HUES6 (cell line): ENCODE measurements around the gene CTNNBIP1.

Experiments
- H3K27ac ChIP-seq: 2 replicates; pipeline ENCODE4 v1.7.0; 2013; ENCODE audit warnings: low read depth, mild to moderate bottlenecking, low read length, inconsistent platforms
- H3K27me3 ChIP-seq: 2 replicates; pipeline ENCODE4 v1.6.1; 2013; ENCODE audit warnings: low read length; ENCODE audit not compliant: control insufficient read depth, insufficient read depth
- H3K36me3 ChIP-seq: 2 replicates; pipeline ENCODE4 v1.6.1; 2013; ENCODE audit warnings: low read length; ENCODE audit not compliant: control insufficient read depth, insufficient read depth
- H3K4me1 ChIP-seq: 2 replicates; pipeline ENCODE4 v1.6.1; 2013; ENCODE audit warnings: low read length; ENCODE audit not compliant: control insufficient read depth, insufficient read depth
- H3K4me3 ChIP-seq: 2 replicates; pipeline ENCODE4 v1.5.1; 2013; ENCODE audit warnings: low read depth, low read length
- H3K9ac ChIP-seq: one replicate; pipeline ENCODE4 v1.6.1; 2013; ENCODE audit warnings: mild to moderate bottlenecking, low read length
- H3K9me3 ChIP-seq: 2 replicates; pipeline ENCODE4 v1.6.1; 2013; ENCODE audit warnings: low read depth, low read length; ENCODE audit not compliant: control insufficient read depth, insufficient read depth

CTNNBIP1 gene

DNA sequence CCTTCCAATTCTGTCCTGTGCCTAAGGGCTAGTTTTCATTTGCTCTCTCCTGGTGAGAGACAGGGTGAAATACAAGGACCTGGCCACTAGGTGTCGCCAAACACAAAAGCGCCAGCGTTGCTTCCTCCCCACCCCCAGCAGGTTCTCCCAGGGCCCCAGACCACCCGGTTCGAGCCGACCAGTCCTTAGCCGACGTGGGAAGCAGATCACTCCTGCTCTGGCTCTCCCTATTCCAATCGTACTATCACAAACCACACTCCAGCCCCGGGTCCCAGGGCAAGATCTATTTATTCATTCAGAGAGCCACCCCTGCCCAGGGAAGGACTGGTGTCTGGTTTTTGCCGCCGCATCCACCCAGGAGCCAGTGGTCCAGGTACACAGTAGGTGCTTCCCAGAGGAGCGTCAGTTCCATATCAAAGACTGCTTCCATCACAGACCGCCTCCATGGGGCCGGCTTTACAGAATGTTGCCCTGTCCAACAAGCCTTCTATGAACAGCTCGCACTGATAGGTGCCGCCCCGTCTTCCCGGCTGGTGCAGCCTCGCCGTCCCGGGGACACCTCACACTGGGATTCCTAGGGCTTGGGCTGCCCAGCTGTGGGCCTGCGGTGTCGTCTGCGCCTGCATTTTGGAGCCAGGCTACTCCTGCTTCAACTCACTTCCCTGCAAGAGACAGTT is 35.0 kb downstream of the CTNNBIP1 start:
- H3K27me3 ChIP-seq: no peaks in the 10 kb centered on the region
- H3K9ac ChIP-seq: peak overlapping the region; percentile 21
- no peak overlapping the region for H3K27ac ChIP-seq
- H3K9me3 ChIP-seq: no peaks in the 10 kb centered on the region
- peaks cover 11% of the 10 kb centered on the region for H3K4me1 ChIP-seq
- peaks cover 5% of the 10 kb centered on the region for H3K36me3 ChIP-seq
- H3K4me3 ChIP-seq: peak overlapping the region; percentile 39

DNA sequence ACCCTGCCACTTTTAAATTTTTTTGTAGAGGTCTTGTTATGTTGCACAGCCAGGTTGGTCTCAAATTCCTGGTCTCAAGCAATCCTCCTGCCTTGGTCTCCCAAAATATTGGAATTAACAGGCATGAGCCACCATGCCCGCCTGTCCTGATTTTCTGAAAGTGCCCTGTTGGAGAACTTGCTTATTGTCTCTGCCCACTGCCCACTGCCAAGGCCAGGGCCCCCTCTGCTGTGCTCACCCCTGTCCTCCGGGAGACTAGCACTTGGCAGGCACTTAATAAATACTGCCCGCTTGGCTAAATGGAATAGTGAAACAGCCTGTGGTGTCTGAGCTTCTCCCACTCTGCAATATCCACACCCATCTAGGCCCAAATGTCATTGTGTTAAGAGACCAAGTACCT is 35.7 kb downstream of the CTNNBIP1 start:
- H3K36me3 ChIP-seq: peaks cover 10% of the 10 kb centered on the region
- no peak overlapping the region for H3K9ac ChIP-seq
- no peak overlapping the region for H3K27ac ChIP-seq
- H3K4me3 ChIP-seq: no peak overlapping the region
- H3K27me3 ChIP-seq: no peaks in the 10 kb centered on the region
- peaks cover 11% of the 10 kb centered on the region for H3K4me1 ChIP-seq
- no peaks in the 10 kb centered on the region for H3K9me3 ChIP-seq

DNA sequence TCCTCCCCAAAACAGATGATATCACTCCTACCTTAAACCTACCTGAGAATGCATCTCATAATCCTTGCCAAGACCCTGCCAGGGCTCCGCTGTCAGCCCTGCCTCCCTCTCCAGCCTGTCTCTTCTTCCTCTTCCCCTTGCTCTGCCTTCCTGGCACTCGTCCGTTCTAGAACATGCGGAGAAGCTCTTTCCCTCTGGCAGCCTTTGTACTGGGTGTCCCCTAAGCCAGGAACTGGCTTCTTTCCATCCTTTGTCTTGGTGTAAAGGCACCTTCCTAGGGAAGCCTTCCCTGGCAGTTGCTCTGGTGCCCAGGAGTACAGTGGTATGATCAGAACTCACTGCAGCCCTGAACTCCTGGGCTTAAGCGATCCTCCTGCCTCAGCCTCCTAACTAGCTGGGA is 36.1 kb downstream of the CTNNBIP1 start:
- peaks cover 11% of the 10 kb centered on the region for H3K4me1 ChIP-seq
- no peaks in the 10 kb centered on the region for H3K27me3 ChIP-seq
- no peak overlapping the region for H3K27ac ChIP-seq
- no peak overlapping the region for H3K9ac ChIP-seq
- H3K9me3 ChIP-seq: no peaks in the 10 kb centered on the region
- no peak overlapping the region for H3K4me3 ChIP-seq
- peaks cover 13% of the 10 kb centered on the region for H3K36me3 ChIP-seq

DNA sequence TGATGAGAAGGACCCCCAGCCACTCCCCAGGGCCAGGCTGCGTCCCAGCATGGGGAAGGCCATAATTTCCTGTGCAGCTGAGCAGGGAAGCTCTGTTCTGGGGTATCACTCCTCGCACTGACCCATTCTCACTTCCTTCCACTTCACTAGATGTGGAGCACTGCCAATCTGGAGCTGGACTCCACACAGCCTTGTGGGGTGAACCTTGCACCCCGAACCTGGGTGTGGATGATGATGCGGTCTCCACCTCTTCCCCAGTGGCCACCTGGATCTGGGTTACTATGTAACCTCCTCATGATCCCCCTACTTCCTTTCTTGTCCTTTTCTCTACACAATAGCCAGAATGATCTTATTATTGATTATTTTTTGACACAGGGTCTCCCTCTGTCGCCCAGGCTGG is 36.7 kb downstream of the CTNNBIP1 start:
- H3K4me1 ChIP-seq: peaks cover 11% of the 10 kb centered on the region
- H3K9ac ChIP-seq: no peak overlapping the region
- no peak overlapping the region for H3K4me3 ChIP-seq
- H3K36me3 ChIP-seq: peaks cover 13% of the 10 kb centered on the region
- no peak overlapping the region for H3K27ac ChIP-seq
- H3K27me3 ChIP-seq: no peaks in the 10 kb centered on the region
- H3K9me3 ChIP-seq: no peaks in the 10 kb centered on the region

DNA sequence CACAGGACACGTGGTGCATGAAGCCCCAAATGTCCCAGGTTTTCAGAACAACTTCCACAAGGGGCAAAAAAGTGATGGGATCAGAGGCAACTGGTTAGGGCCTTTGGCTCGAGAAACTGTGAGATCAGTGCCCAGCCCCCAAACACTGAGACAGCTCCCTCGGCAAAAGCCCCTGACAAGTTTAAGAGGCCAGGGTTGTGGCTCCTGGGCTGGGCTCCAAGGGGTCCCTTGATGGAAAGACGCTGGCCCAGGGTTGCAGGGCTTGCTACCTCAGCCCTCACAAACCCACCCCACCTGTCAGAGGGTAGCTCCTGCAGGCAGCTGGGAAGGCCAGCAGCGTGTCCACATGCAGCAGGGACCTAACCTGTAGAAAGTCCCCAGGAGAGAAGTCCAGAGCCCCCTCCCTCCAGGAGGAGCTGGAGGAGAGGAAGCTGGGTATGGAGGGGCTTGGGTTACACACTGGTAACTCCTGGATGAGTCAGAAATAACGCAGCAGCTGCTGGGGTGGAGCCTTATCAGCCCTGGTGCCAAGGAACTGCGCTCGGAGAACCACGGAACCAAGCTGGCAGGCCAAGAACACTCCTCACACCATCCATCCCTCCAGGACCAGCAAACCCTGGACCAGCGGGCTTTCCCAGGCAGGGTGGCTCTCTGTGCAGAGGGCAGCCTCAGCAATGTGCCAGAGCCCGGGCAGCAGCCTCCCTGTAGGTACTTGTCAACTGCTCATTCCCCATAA is 37.5 kb downstream of the CTNNBIP1 start:
- no peaks in the 10 kb centered on the region for H3K9me3 ChIP-seq
- H3K27ac ChIP-seq: no peak overlapping the region
- peaks cover 11% of the 10 kb centered on the region for H3K4me1 ChIP-seq
- H3K27me3 ChIP-seq: no peaks in the 10 kb centered on the region
- H3K9ac ChIP-seq: no peak overlapping the region
- peaks cover 13% of the 10 kb centered on the region for H3K36me3 ChIP-seq
- no peak overlapping the region for H3K4me3 ChIP-seq

DNA sequence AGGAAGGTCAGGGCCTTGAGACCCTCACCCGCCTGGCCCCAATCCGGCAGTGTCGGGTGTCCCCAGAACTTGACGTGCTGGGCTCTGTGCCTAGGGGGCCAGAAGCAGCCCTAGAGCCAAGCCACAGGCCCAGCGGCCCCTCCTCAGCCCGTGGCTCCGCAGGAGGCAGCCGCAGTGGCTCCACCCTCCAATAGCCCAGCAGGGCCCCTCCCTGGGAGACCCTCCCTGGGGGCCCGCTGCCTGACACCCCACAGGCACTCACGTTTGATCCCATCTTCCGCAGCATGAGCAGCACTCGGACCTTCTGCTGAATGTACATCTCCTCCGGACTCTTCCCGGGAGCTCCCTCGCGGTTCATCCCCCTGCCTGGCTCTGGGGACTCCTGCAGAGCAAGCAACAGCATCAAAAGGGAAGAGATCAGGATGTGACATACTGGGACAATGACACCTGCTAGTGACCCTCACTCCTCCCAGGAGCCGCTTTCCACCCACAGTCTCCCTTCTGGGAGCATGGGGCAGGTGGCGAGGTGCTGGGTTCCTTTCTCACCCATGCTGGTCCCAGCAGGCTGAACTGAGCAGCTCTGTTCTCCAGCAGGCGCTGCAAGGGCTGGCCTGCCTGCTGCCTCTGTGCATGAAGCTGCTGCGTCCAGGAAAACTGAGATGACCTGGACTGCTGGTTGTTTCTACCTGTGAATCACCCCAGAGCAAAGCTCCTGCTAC is 38.2 kb downstream of the CTNNBIP1 start:
- Histone ChIP-seq H3K9me3 (no peaks in the 10 kb centered on the region), H3K4me1 (peaks cover 11% of the 10 kb centered on the region), H3K36me3 (peaks cover 13% of the 10 kb centered on the region), H3K27ac (no peak overlapping the region), H3K4me3 (no peak overlapping the region), H3K9ac (no peak overlapping the region), H3K27me3 (no peaks in the 10 kb centered on the region)

DNA sequence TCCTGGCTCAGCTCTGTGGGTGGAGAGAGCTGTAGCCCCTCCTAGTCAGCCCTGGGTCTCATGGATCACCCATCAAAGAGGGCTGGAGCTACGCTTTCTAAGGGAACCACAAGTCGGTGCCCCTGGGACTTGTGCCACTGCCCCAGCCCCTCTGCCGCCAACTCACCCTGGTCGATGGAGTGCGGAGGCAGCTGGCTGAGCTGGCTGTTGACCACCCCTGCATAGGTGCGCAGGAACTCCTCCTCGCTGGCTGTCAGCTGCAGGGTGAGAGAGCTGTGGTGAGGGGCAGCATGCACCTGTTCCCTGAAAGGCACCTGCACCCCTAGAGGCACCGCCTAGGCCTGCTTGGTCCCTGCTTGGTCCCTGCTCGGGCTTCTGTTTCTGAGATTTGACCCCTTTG is 39.0 kb downstream of the CTNNBIP1 start:
- Histone ChIP-seq H3K4me1 (peaks cover 11% of the 10 kb centered on the region), H3K4me3 (no peak overlapping the region), H3K27me3 (no peaks in the 10 kb centered on the region), H3K9ac (no peak overlapping the region), H3K27ac (no peak overlapping the region), H3K36me3 (peaks cover 13% of the 10 kb centered on the region), H3K9me3 (no peaks in the 10 kb centered on the region)

DNA sequence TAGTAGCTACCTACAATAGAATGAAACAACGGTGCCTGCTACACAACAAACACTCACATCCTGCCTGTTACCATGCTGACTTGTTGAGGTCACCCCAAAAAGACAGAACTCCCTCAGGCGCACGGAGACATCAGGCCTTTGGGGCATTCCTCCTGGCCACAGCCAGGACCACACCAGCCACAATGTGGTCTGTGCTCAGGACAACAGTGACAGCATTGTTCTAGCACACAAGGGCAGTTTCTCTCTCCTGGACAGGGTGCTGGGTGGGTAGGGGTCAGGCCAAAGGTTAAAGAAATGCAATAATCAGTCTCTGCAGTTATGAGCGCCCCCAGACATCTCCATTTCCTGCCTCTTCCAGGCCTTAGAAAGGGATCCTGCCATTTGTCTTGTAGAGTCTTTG is 39.5 kb downstream of the CTNNBIP1 start:
- Histone ChIP-seq H3K9ac (no peak overlapping the region), H3K4me3 (no peak overlapping the region), H3K27ac (no peak overlapping the region), H3K4me1 (peaks cover 9% of the 10 kb centered on the region), H3K9me3 (no peaks in the 10 kb centered on the region), H3K36me3 (peaks cover 13% of the 10 kb centered on the region), H3K27me3 (no peaks in the 10 kb centered on the region)

DNA sequence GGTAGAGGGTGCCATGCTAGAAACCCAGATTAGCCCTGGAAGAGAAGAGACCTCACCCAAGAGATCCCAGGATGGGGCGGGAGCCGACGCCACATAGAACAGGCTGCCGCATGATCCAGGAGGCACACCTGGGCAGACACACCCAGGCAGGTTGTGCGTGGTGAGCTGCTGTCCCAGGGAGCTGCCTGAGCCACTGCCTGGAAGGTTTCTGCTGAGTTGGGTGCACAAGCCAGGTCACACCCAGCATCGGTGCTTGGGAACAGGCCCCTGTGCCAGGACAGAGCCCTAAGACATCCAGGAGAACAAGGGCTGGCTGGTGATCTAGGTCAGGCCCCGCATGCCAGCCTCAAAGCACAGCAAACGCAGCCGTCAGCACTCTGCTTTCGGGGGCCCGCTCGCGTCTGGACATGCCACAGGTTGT is 40.2 kb downstream of the CTNNBIP1 start:
- Histone ChIP-seq H3K9me3 (no peaks in the 10 kb centered on the region), H3K4me1 (peaks cover 3% of the 10 kb centered on the region; the same call in 1 of the 2 replicates), H3K9ac (no peak overlapping the region), H3K36me3 (peaks cover 13% of the 10 kb centered on the region), H3K4me3 (no peak overlapping the region), H3K27me3 (no peaks in the 10 kb centered on the region), H3K27ac (no peak overlapping the region)

DNA sequence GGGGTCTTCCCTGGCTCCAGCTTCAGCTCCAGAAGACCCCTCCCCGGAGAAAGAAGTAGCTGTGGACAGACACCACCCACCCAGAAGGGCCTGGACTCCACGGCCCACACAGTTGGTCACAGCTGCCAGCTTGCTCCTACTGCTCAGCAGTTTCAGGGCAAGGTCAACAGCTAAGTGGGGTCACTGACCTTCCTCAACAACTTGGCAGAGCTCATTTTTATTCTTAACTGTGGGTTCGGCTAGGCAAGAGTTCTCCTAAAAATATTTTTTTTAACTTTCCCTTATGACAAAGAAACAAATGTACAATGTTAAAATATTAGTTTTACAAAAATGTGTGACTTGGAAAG is 41.9 kb downstream of the CTNNBIP1 start:
- Histone ChIP-seq H3K4me3 (no peak overlapping the region), H3K9me3 (no peaks in the 10 kb centered on the region), H3K9ac (no peak overlapping the region), H3K4me1 (peaks cover 3% of the 10 kb centered on the region; the same call in 1 of the 2 replicates), H3K27me3 (no peaks in the 10 kb centered on the region), H3K27ac (no peak overlapping the region), H3K36me3 (peaks cover 13% of the 10 kb centered on the region)
